NCI-H524 treated with DMSO at 0.1 percent for 48 hours (cell line): ENCODE results near the gene SCN10A.

Experiments
- DNase-seq: peaks from one replicate; lab custom pipeline; 2025; lab: John Stamatoyannopoulos, UW

SCN10A gene

GRCh38 chr3:38651153-38651789, 164.7 kb downstream of the SCN10A start:
- DNase-seq = no peak

GRCh38 chr3:38650248-38650951, 165.6 kb downstream of the SCN10A start:
- DNase-seq = no peak

GRCh38 chr3:38649500-38650247, 166.3 kb downstream of the SCN10A start, which contains the start of gene SCN5A:
Gene SCN5A (minus strand): TSS chr3:38649687. CDS start chr3:38633307, 16,380 bp downstream.
- no peak for DNase-seq

- no peak for DNase-seq
Observed at GRCh38 chr3:38648659-38649499, 167.1 kb downstream of the SCN10A start.

- DNase-seq = no peak
Observed at GRCh38 chr3:38648024-38648658, 167.9 kb downstream of the SCN10A start.

- DNase-seq = no peak
Observed at GRCh38 chr3:38647217-38647970, 168.6 kb downstream of the SCN10A start.
